Progenitor cell of endocrine pancreas (in vitro differentiated cells): ENCODE measurements around the gene SLC35G2. TPM values are rescaled to one million over a fixed set of nuclear protein-coding genes. Genes with fewer than 3 reads are reported as not detected.

ENCODE experiments used
- DNase-seq: peaks from one replicate; pipeline ENCODE4 v3.0.0; 2021; ENCODE audit warnings: low spot score; ENCODE audit not compliant: unreplicated experiment
- H3K27ac Mint-ChIP-seq: 2 replicates; pipeline ENCODE4 v1.8.0; 2021; ENCODE audit warnings: mild to moderate bottlenecking, moderate library complexity, mixed read lengths
- H3K27me3 Mint-ChIP-seq: 2 replicates; pipeline ENCODE4 v1.8.0; 2021; ENCODE audit warnings: mixed read lengths
- H3K36me3 Mint-ChIP-seq: 2 replicates; pipeline ENCODE4 v1.8.0; 2022; ENCODE audit warnings: mixed read lengths; ENCODE audit not compliant: insufficient read depth
- H3K4me1 Mint-ChIP-seq: 2 replicates; pipeline ENCODE4 v1.8.0; 2021; ENCODE audit warnings: low read depth, mixed read lengths
- H3K4me3 Mint-ChIP-seq: 2 replicates; pipeline ENCODE4 v1.8.0; 2021; ENCODE audit warnings: low read depth, mild to moderate bottlenecking, moderate library complexity, mixed read lengths
- H3K9me3 Mint-ChIP-seq: 2 replicates; pipeline ENCODE4 v1.8.0; 2021; ENCODE audit warnings: low read depth, mixed read lengths
- CTCF ChIP-seq: fragments of 200-600 bp; sonication (generic); IDR thresholded peaks from one replicate; pipeline ENCODE4 v1.5.0; 2021; ENCODE audit warnings: antibody characterized with exemption, mild to moderate bottlenecking; ENCODE audit not compliant: unreplicated experiment
- long read RNA-seq: library from polyadenylated mRNA; unstranded; transcript quantifications from one replicate; pipeline ENCODE4 v2.0.0, GENCODE V29; 2020
- total RNA-seq: library from RNA; stranded (reverse); gene quantifications from 2 replicates; pipeline ENCODE4 v1.2.1, GENCODE V29; 2021

The SLC35G2 gene
- total RNA-seq: 2.3 and 2.4 TPM in 2 replicates
- long read RNA-seq, transcript SLC35G2-202 (2 exons, 2,060 nt): major isoform, 9 of 17 reads
- long read RNA-seq, transcript SLC35G2-201 (2 exons, 1,577 nt): minor isoform, 5 of 17 reads
- long read RNA-seq, partial matches to known transcripts: 0 of 17 reads
- long read RNA-seq, other reads (novel, unspliced or antisense): 3 of 17 reads

GRCh38 chr3:136818769-136819391 is at the start of gene SLC35G2:
SLC35G2 (plus strand) TSS chr3:136819126; CDS start chr3:136854461, 35,335 bp downstream.
- Mint-ChIP-seq H3K27me3 (peaks cover 43% of the 10 kb centered on the region), H3K4me1 (peaks cover 9% of the 10 kb centered on the region), H3K27ac (peak within 1 kb of the TSS; percentile 84), H3K36me3 (no peaks in the 10 kb centered on the region), H3K4me3 (peak within 1 kb of the TSS; percentile 77), H3K9me3 (peaks cover 2% of the 10 kb centered on the region)
- TF ChIP-seq CTCF: no peak
- DNase-seq: peak; percentile 45

- no peaks in the 10 kb centered on the region for H3K9me3 Mint-ChIP-seq
Observed at GRCh38 chr3:136772709-136773108, 46.2 kb upstream of the SLC35G2 start.

GRCh38 chr3:136778865-136779264 is 40.1 kb upstream of the SLC35G2 start:
- H3K4me1 Mint-ChIP-seq: no peaks in the 10 kb centered on the region
- DNase-seq: no peak
- TF ChIP-seq CTCF: no peak
- H3K27ac Mint-ChIP-seq: no peak overlapping the region
- no peaks in the 10 kb centered on the region for H3K27me3 Mint-ChIP-seq
- H3K36me3 Mint-ChIP-seq: no peaks in the 10 kb centered on the region
- no peak overlapping the region for H3K4me3 Mint-ChIP-seq
- no peaks in the 10 kb centered on the region for H3K9me3 Mint-ChIP-seq

More at GRCh38 chr3:136772709-136773108, 46.2 kb upstream of the SLC35G2 start:
- TF ChIP-seq CTCF: no peak
- Mint-ChIP-seq H3K36me3 (no peaks in the 10 kb centered on the region), H3K27ac (no peak overlapping the region), H3K4me3 (no peak overlapping the region), H3K4me1 (no peaks in the 10 kb centered on the region), H3K27me3 (no peaks in the 10 kb centered on the region)
- no peak for DNase-seq

- H3K36me3 Mint-ChIP-seq: no peaks in the 10 kb centered on the region
- H3K27me3 Mint-ChIP-seq: peaks cover 2% of the 10 kb centered on the region
- no peak for TF ChIP-seq CTCF
Observed at GRCh38 chr3:136780741-136781140, 38.2 kb upstream of the SLC35G2 start.

GRCh38 chr3:136783708-136784191 is 35.2 kb upstream of the SLC35G2 start:
- peaks cover 2% of the 10 kb centered on the region for H3K4me1 Mint-ChIP-seq
- no peak for TF ChIP-seq CTCF
- H3K36me3 Mint-ChIP-seq: no peaks in the 10 kb centered on the region
- H3K27ac Mint-ChIP-seq: no peak overlapping the region
- H3K4me3 Mint-ChIP-seq: no peak overlapping the region
- peaks cover 2% of the 10 kb centered on the region for H3K27me3 Mint-ChIP-seq
- no peaks in the 10 kb centered on the region for H3K9me3 Mint-ChIP-seq
- no peak for DNase-seq

More at GRCh38 chr3:136780741-136781140, 38.2 kb upstream of the SLC35G2 start:
- H3K4me1 Mint-ChIP-seq: no peaks in the 10 kb centered on the region
- H3K4me3 Mint-ChIP-seq: no peak overlapping the region
- DNase-seq: no peak
- no peak overlapping the region for H3K27ac Mint-ChIP-seq
- H3K9me3 Mint-ChIP-seq: no peaks in the 10 kb centered on the region
